Kidney (tissue), 14 donors: ENCODE data around the gene ADTRP. TPM values are rescaled to one million over a fixed set of nuclear protein-coding genes. Genes with fewer than 3 reads are reported as not detected.

Experiments used
- DNase-seq, 5 donors: peaks; one replicate each; pipeline ENCODE4 v3.0.0-alpha.2; 2013 to 2020
- FAIRE-seq: peaks from 2 replicates; lab custom pipeline; 2012; peaks lifted over from hg19 to GRCh38; lab: Jason Lieb, UNC
- H3K27ac ChIP-seq, 2 donors: one replicate each; pipeline ENCODE4 v1.7.0; 2013; ENCODE audit warnings: low read depth in 2 of 2, low read length in 2 of 2, inconsistent platforms in 1 of 2
- H3K27me3 ChIP-seq: one replicate; pipeline ENCODE4 v1.7.1; 2013; ENCODE audit warnings: low read length, inconsistent platforms; ENCODE audit not compliant: control insufficient read depth, insufficient read depth
- H3K36me3 ChIP-seq, 3 donors: one replicate each; pipeline versions ENCODE4 v1.7.0 to v1.7.1; 2013; ENCODE audit warnings: low read length in 3 of 3, control low read depth in 1 of 3, inconsistent platforms in 1 of 3; ENCODE audit not compliant: insufficient read depth in 3 of 3, control insufficient read depth in 2 of 3
- H3K4me1 ChIP-seq, 3 donors: one replicate each; pipeline versions ENCODE4 v1.7.0 to v1.7.1; 2013; ENCODE audit warnings: low read length in 3 of 3, inconsistent platforms in 1 of 3, low read depth in 1 of 3; ENCODE audit not compliant: control insufficient read depth in 2 of 3, insufficient read depth in 2 of 3
- H3K4me3 ChIP-seq, 3 donors: one replicate each; pipeline versions ENCODE4 v1.7.0 to v1.8.1; 2013; ENCODE audit warnings: low read length in 3 of 3, control low read depth in 1 of 3, inconsistent platforms in 1 of 3
- H3K9ac ChIP-seq, 3 donors: one replicate each; pipeline versions ENCODE4 v1.7.0 to v1.7.1; 2013; ENCODE audit warnings: low read length in 3 of 3, control low read depth in 1 of 3, inconsistent platforms in 1 of 3
- H3K9me3 ChIP-seq, 3 donors: one replicate each; pipeline versions ENCODE4 v1.7.0 to v1.7.1; 2013; ENCODE audit warnings: low read length in 3 of 3, control low read depth in 1 of 3, inconsistent platforms in 1 of 3; ENCODE audit not compliant: control insufficient read depth in 2 of 3, insufficient read depth in 1 of 3
- CTCF ChIP-seq: IDR thresholded peaks from 3 replicates; pipeline ENCODE4 v1.5.1; 2012; ENCODE audit warnings: mild to moderate bottlenecking, moderate library complexity, borderline replicate concordance; ENCODE audit not compliant: insufficient read depth; ENCODE audit errors: extremely low read depth
- intact Hi-C: fragments of 100-400 bp; cut with DNase I; formaldehyde crosslinking; loops from one replicate; pipeline ENCODE4 v1.11.1; 2022
- polyA plus RNA-seq: library from polyadenylated mRNA; stranded (reverse); fragments of 350-450 nt; fragmentation: Illumina TruSeq; extraction: RNeasy Lipid Tissue Mini Kit (QIAGEN cat#74804); gene quantifications from one replicate; pipeline ENCODE4 v1.2.3, GENCODE V29; 2014; ENCODE audit warnings: low read depth, low replicate concordance; ENCODE audit not compliant: insufficient read depth
- total RNA-seq: library from RNA; stranded (reverse); fragmentation: NEBNext Ultra II Directional; extraction: Animal tissue kit (Norgen Biotek cat#: 25700); gene quantifications from one replicate; pipeline ENCODE4 v1.2.1, GENCODE V29; 2021
- donor health status: control.
- donor health status: control.
- donor health status: control.
- donor health status: control.
- donor health status: control.
- donor health status: DM: yes; HTN: yes; CAD: no.
- donor health status: Normal renal cell carcinoma (clear cell type).

Gene ADTRP
- total and polyA plus RNA-seq, 2 donors from 2014 or later, result 2.7 to 5.9 TPM

- H3K27me3 ChIP-seq, result no peaks in the 10 kb centered on the region
- no peak for TF ChIP-seq CTCF
- H3K27ac ChIP-seq, result no peak overlapping the region
- intact Hi-C loops, result no loop called here
- H3K4me3 ChIP-seq, result no peak overlapping the region
- FAIRE-seq (no peak), DNase-seq (no peak)
- no peaks in the 10 kb centered on the region for H3K9me3 ChIP-seq
- H3K9ac ChIP-seq, result no peak overlapping the region
- no peaks in the 10 kb centered on the region for H3K36me3 ChIP-seq
- no peaks in the 10 kb centered on the region for H3K4me1 ChIP-seq
These were observed 93.6 kb downstream of the ADTRP start for GRCh38 chr6:11684901-11685480.

GRCh38 chr6:11683871-11684270 lies 94.7 kb downstream of the ADTRP start:
- no peak for TF ChIP-seq CTCF
- Histone ChIP-seq H3K9me3 (no peaks in the 10 kb centered on the region), H3K27me3 (no peaks in the 10 kb centered on the region), H3K27ac (no peak overlapping the region), H3K9ac (no peak overlapping the region), H3K4me1 (no peaks in the 10 kb centered on the region), H3K36me3 (no peaks in the 10 kb centered on the region), H3K4me3 (no peak overlapping the region)
- intact Hi-C loops, result no loop called here
- FAIRE-seq (no peak), DNase-seq (no peak)

GRCh38 chr6:11682561-11682975 lies 96.0 kb downstream of the ADTRP start:
- Histone ChIP-seq H3K9me3 (no peaks in the 10 kb centered on the region), H3K9ac (no peak overlapping the region), H3K36me3 (no peaks in the 10 kb centered on the region), H3K27ac (no peak overlapping the region), H3K4me1 (no peaks in the 10 kb centered on the region), H3K27me3 (no peaks in the 10 kb centered on the region), H3K4me3 (no peak overlapping the region)
- intact Hi-C loops, result no loop called here
- no peak for FAIRE-seq
- DNase-seq, result no peak
- no peak for TF ChIP-seq CTCF

GRCh38 chr6:11681770-11682169 lies 96.8 kb downstream of the ADTRP start:
- no peaks in the 10 kb centered on the region for H3K9me3 ChIP-seq
- H3K4me3 ChIP-seq, result no peak overlapping the region
- intact Hi-C loops, result no loop called here
- H3K9ac ChIP-seq, result no peak overlapping the region
- no peak for TF ChIP-seq CTCF
- H3K36me3 ChIP-seq, result no peaks in the 10 kb centered on the region
- FAIRE-seq, result no peak
- no peak for DNase-seq
- no peak overlapping the region for H3K27ac ChIP-seq
- H3K27me3 ChIP-seq, result no peaks in the 10 kb centered on the region
- H3K4me1 ChIP-seq, result no peaks in the 10 kb centered on the region
